Gastrocnemius medialis (tissue), 4 donors: ENCODE data around the gene HIGD2A.

Source experiments
- POLR2A ChIP-seq, 2 donors: fragments of 450-650 bp; IDR thresholded peaks; one replicate each; pipeline ENCODE4 v1.6.1; 2017; ENCODE audit warnings: antibody characterized with exemption in 2 of 2, mild to moderate bottlenecking in 2 of 2, moderate library complexity in 2 of 2
- TF ChIP-seq, protein P1 (sequence below), 5 experiments: fragments of 450-650 bp in 3 of 5; fragments of 200-600 bp in 2 of 5; sonication (generic) in 2 of 5; IDR thresholded peaks in 4 of 5; conservative IDR thresholded peaks in 1 of 5; 1 replicate in 4 of 5; 2 replicates in 1 of 5; pipeline ENCODE4 v1.5.1; 2016 to 2019; ENCODE audit warnings: antibody characterized with exemption in 5 of 5, mild to moderate bottlenecking in 3 of 5, moderate library complexity in 3 of 5

GRCh38 chr5:176436656-176437055 is 48.1 kb downstream of the HIGD2A start:
- TF ChIP-seq, protein P1, sequence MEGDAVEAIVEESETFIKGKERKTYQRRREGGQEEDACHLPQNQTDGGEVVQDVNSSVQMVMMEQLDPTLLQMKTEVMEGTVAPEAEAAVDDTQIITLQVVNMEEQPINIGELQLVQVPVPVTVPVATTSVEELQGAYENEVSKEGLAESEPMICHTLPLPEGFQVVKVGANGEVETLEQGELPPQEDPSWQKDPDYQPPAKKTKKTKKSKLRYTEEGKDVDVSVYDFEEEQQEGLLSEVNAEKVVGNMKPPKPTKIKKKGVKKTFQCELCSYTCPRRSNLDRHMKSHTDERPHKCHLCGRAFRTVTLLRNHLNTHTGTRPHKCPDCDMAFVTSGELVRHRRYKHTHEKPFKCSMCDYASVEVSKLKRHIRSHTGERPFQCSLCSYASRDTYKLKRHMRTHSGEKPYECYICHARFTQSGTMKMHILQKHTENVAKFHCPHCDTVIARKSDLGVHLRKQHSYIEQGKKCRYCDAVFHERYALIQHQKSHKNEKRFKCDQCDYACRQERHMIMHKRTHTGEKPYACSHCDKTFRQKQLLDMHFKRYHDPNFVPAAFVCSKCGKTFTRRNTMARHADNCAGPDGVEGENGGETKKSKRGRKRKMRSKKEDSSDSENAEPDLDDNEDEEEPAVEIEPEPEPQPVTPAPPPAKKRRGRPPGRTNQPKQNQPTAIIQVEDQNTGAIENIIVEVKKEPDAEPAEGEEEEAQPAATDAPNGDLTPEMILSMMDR (IDR thresholded peaks at IDR 0.05 in 4 of 5, conservative IDR thresholded peaks at IDR 0.05 in 1 of 5): no peak
- no peak for TF ChIP-seq POLR2A (IDR thresholded peaks at IDR 0.05)
